ENCODE results near the gene FAM181A.

Gene FAM181A

GRCh38 chr14:93884950-93885349, 42.2 kb upstream of the FAM181A start:
- Histone ChIP-seq H3K27ac (no peak overlapping the region), H3K27me3 (replicated peaks) (no peaks in the 10 kb centered on the region), H3K36me3 (replicated peaks) (no peaks in the 10 kb centered on the region), H3K4me3 (ENCODE audit: low read depth, low read length) (no peak overlapping the region)
- DNase-seq: no peak
- TF ChIP-seq, protein P1, sequence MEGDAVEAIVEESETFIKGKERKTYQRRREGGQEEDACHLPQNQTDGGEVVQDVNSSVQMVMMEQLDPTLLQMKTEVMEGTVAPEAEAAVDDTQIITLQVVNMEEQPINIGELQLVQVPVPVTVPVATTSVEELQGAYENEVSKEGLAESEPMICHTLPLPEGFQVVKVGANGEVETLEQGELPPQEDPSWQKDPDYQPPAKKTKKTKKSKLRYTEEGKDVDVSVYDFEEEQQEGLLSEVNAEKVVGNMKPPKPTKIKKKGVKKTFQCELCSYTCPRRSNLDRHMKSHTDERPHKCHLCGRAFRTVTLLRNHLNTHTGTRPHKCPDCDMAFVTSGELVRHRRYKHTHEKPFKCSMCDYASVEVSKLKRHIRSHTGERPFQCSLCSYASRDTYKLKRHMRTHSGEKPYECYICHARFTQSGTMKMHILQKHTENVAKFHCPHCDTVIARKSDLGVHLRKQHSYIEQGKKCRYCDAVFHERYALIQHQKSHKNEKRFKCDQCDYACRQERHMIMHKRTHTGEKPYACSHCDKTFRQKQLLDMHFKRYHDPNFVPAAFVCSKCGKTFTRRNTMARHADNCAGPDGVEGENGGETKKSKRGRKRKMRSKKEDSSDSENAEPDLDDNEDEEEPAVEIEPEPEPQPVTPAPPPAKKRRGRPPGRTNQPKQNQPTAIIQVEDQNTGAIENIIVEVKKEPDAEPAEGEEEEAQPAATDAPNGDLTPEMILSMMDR (IDR thresholded peaks at IDR 0.05; ENCODE audit: low read depth, low read length, missing control alignments): no peak
- in situ Hi-C loops (cut with HindIII; ENCODE audit: low pct_ligation_motif_present, low sequenced_read_pairs): no loop called here

DNA sequence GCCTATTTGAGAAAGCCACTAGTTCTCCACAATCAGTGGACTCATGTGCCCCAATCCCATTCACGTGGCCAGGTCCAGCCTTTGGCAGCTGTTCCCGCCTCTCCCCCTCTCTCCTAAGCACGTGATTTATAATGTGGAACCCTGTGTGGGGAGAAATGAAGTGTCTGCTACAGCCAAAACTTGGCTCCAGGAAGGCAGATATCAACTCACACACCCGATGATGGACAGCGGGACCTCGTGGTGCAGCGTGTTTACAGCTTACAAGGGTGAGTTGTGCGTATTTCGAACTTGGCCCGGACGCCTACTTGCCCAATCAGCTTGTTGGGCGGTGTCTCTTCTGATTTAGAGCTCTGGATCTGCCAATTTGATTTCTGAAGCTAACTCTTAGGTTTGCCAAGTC, 38.1 kb upstream of the FAM181A start:
- in situ Hi-C loops (cut with HindIII; ENCODE audit: low pct_ligation_motif_present, low sequenced_read_pairs): no loop called here
- Histone ChIP-seq H3K36me3 (replicated peaks) (no peaks in the 10 kb centered on the region), H3K27ac (no peak overlapping the region), H3K27me3 (replicated peaks) (no peaks in the 10 kb centered on the region), H3K4me3 (ENCODE audit: low read depth, low read length) (no peak overlapping the region)
- no peak for DNase-seq
- TF ChIP-seq, protein P1 (IDR thresholded peaks at IDR 0.05; ENCODE audit: low read depth, low read length, missing control alignments): no peak

- H3K4me3 ChIP-seq (ENCODE audit: low read depth, low read length): no peak overlapping the region
- no peaks in the 10 kb centered on the region for H3K36me3 ChIP-seq (replicated peaks)
- no peaks in the 10 kb centered on the region for H3K27me3 ChIP-seq (replicated peaks)
- TF ChIP-seq, protein P1 (IDR thresholded peaks at IDR 0.05; ENCODE audit: low read depth, low read length, missing control alignments): no peak
- in situ Hi-C loops (cut with HindIII; ENCODE audit: low pct_ligation_motif_present, low sequenced_read_pairs): no loop called here
- DNase-seq: no peak
- H3K27ac ChIP-seq: no peak overlapping the region
Observed at GRCh38 chr14:93889739-93890483, 37.2 kb upstream of the FAM181A start.

DNA sequence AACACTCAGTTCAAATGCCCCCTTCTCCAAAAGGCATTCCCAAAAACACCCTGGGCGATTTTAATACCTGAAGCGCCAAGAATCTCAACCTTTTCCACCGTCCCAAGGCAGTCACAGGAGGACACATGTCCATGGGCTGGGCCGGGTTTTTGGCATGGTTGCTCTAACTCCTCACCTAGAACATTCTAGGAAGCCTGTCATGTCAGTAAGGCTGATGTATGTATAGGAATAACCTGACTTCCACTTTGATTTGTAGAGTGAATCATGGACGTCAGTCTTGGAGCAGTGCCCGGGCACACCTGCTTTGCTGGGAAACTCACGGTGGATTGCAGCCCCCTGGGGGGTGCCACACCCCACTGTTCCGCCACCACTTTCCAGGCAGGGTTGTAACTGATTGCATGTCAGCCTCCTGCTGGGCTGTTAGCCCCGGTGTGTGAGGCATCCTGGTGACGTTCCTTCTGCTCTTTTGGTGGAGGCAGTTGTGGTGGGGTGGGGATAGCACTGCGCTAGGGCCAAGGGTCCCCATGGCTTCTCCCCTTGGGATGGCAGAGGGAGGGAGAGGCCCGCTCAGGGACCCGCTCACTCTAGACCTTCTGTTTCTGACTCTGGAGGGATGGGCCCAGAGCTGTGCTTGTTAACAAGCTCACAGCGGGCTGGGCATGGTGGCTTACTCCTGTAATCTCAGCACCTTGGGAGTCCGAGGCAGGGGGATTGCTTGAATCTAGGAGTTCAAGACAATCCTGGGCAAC, 35.2 kb upstream of the FAM181A start:
- in situ Hi-C loops (cut with HindIII; ENCODE audit: low pct_ligation_motif_present, low sequenced_read_pairs): no loop called here
- no peak overlapping the region for H3K27ac ChIP-seq
- TF ChIP-seq, protein P1 (IDR thresholded peaks at IDR 0.05; ENCODE audit: low read depth, low read length, missing control alignments): no peak
- no peak for DNase-seq
- H3K4me3 ChIP-seq (ENCODE audit: low read depth, low read length): no peak overlapping the region
- no peaks in the 10 kb centered on the region for H3K36me3 ChIP-seq (replicated peaks)
- no peaks in the 10 kb centered on the region for H3K27me3 ChIP-seq (replicated peaks)

- no peak for DNase-seq
- TF ChIP-seq, protein P1 (IDR thresholded peaks at IDR 0.05; ENCODE audit: low read depth, low read length, missing control alignments): no peak
- no peak overlapping the region for H3K27ac ChIP-seq
- in situ Hi-C loops (cut with HindIII; ENCODE audit: low pct_ligation_motif_present, low sequenced_read_pairs): no loop called here
- no peaks in the 10 kb centered on the region for H3K36me3 ChIP-seq (replicated peaks)
- H3K4me3 ChIP-seq (ENCODE audit: low read depth, low read length): no peak overlapping the region
- H3K27me3 ChIP-seq (replicated peaks): no peaks in the 10 kb centered on the region
Observed at GRCh38 chr14:93892505-93892839, 34.7 kb upstream of the FAM181A start.

Data from brain microvascular endothelial cell (primary cell).